Measurements from ENCODE around the gene CPEB4. TPM values are rescaled to one million over a fixed set of nuclear protein-coding genes. Genes with fewer than 3 reads are reported as not detected.

The CPEB4 gene
- total and polyA plus RNA-seq, 9 of the 15 experiments (the other 6 are each of a cell fraction or from before 2014, with no cell fraction given) = 7.4 to 21.3 (median 12.4) TPM

DNA sequence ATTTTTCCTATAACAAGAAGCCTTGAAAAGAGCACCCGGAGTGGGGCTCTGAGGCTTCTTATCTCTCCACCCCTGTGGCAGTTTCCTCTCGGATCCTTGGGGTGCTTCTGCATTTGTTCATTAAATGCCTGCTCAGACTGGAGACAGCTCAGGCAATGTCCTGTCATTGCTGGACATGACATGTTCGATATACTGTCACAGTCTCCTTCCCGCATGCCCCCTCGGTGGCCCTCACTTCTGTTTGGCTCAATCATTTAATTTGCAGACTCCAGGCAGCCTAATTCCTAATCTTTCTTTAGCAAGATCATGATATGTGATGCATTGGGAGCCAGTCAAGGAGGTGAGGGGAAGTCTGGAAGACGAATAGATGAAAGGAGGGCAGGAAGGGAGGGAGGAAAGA, 37.5 kb upstream of the CPEB4 start (continued):
- TF ChIP-seq, protein P1, sequence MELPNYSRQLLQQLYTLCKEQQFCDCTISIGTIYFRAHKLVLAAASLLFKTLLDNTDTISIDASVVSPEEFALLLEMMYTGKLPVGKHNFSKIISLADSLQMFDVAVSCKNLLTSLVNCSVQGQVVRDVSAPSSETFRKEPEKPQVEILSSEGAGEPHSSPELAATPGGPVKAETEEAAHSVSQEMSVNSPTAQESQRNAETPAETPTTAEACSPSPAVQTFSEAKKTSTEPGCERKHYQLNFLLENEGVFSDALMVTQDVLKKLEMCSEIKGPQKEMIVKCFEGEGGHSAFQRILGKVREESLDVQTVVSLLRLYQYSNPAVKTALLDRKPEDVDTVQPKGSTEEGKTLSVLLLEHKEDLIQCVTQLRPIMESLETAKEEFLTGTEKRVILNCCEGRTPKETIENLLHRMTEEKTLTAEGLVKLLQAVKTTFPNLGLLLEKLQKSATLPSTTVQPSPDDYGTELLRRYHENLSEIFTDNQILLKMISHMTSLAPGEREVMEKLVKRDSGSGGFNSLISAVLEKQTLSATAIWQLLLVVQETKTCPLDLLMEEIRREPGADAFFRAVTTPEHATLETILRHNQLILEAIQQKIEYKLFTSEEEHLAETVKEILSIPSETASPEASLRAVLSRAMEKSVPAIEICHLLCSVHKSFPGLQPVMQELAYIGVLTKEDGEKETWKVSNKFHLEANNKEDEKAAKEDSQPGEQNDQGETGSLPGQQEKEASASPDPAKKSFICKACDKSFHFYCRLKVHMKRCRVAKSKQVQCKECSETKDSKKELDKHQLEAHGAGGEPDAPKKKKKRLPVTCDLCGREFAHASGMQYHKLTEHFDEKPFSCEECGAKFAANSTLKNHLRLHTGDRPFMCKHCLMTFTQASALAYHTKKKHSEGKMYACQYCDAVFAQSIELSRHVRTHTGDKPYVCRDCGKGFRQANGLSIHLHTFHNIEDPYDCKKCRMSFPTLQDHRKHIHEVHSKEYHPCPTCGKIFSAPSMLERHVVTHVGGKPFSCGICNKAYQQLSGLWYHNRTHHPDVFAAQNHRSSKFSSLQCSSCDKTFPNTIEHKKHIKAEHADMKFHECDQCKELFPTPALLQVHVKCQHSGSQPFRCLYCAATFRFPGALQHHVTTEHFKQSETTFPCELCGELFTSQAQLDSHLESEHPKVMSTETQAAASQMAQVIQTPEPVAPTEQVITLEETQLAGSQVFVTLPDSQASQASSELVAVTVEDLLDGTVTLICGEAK (IDR thresholded peaks at IDR 0.05) = 0 out of 2 replicates have a peak, but pooled peaks have one; percentile 12
- TF ChIP-seq, protein P1 (CRISPR knock-in tag; IDR thresholded peaks at IDR 0.05) = no peak
- no peak for TF ChIP-seq ELF1 (tag; IDR thresholded peaks at IDR 0.05)
- TF ChIP-seq ZNF780A (CRISPR knock-in tag; IDR thresholded peaks at IDR 0.05) = no peak
- no peak for TF ChIP-seq CBX3 (IDR thresholded peaks at IDR 0.05; ENCODE audit: borderline replicate concordance in 1 of 2, low read length in 2 of 2)
- TF ChIP-seq DNMT1 (IDR thresholded peaks at IDR 0.05) = no peak
- TF ChIP-seq CTBP1 (IDR thresholded peaks at IDR 0.05; ENCODE audit: borderline replicate concordance) = peak; percentile 59; the same call in 1 of the 2 replicates
- no peak for TF ChIP-seq ZNF143 (CRISPR knock-in tag; IDR thresholded peaks at IDR 0.05)
- no peak for TF ChIP-seq ZZZ3 (IDR thresholded peaks at IDR 0.05)
- no peak for TF ChIP-seq TEAD4 (IDR thresholded peaks at IDR 0.05; ENCODE audit: low read length)
- no peak for TF ChIP-seq TEAD4 (CRISPR knock-in tag; IDR thresholded peaks at IDR 0.05; ENCODE audit: borderline replicate concordance)
- TF ChIP-seq ZNF316 (IDR thresholded peaks at IDR 0.05) = no peak
- no peak for TF ChIP-seq HNRNPL (IDR thresholded peaks at IDR 0.05; ENCODE audit: low read depth, low read length)
- no peak for TF ChIP-seq TSC22D4 (tag; IDR thresholded peaks at IDR 0.05)
- no peak for TF ChIP-seq POLR2A (conservative IDR thresholded peaks at IDR 0.05)
- TF ChIP-seq CREBBP (IDR thresholded peaks at IDR 0.05; ENCODE audit: low read depth, low read length) = no peak
- 0 out of 4 replicates have a peak, but pooled peaks of 1 of the 2 experiments have one; percentile 13 for TF ChIP-seq ETV6 (IDR thresholded peaks at IDR 0.05; ENCODE audit: borderline replicate concordance in 1 of 2, low read depth in 2 of 2, low read length in 1 of 2)
- no peak for TF ChIP-seq ETV6 (CRISPR knock-in tag; IDR thresholded peaks at IDR 0.05; ENCODE audit: borderline replicate concordance)
